Activated T-cell treated with anti-CD3 and anti-CD28 coated beads for 24 hours (primary cell): ENCODE data around the gene SERINC2.

Source experiments
- DNase-seq: peaks from one replicate; pipeline ENCODE4 v3.0.0-alpha.2; 2020; ENCODE audit warnings: low read depth

Gene SERINC2

DNA sequence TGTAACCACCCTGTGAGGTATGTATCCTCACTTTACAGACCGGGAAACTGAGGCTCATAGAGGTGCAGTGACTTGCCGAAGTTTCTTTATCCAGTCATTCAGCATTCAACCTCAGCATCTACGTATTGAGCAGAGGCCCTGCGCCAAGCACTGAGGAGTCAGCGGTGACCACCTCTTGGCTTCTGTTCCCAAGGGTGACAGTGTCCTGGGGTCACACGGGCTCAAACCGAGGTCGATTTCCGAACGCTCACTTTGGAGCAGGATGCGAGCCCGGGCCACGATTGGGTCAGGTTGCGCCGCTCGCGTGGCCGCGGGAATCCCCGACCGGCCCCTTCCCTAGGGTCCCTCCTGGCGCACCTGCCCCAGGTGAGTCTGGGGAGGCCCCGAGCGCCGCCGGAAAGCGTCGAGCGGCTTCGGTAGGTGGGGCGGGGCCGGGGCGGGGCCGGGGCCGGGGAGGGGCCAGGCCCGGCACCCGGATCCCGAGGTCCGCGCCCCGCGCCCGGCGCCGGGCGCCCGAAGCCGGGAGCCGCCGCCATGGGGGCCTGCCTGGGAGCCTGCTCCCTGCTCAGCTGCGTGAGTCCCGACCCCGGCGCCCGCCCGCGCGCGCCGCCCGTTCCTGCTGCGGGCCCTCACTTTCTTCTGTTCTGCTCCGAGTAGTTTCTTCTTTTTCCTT is at the start of gene SERINC2:
TSS of gene SERINC2 (plus strand) at position 482 of the 673 bp plus-strand sequence. CDS start at position 535, 53 bp downstream.
- no peak for DNase-seq

DNA sequence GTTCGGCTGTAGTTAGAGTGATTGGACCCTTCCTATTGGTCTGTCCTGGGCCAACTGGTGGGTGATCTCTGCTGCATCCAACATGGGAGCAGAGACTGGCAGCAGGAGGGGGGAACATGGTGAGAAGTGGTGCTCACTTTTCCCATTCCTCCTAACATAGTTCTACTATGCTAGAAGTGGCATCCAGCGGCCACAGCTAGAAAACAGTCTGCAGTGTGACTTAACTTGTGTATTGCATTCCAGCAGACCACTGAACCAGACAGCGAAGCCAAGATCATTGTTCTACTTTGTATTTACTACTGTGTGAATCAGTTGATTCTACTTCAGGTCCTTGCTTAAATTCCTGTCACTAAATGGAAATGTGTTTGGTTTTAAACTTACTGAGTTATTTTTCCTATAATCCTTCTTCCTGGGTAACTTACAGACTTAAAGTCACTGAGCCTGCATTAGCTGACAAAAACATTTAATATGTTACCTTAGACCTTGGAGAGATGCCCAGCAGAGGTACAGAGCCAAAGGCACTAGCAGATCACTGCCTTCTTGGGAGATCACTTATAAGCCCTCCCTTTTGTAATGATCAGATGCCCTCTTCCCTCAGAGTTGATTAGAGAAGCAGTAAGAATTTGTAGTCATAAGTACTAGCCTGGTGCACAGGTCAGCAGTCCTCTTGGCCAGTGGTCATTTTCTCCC is 48.3 kb upstream of the SERINC2 start:
- no peak for DNase-seq

DNA sequence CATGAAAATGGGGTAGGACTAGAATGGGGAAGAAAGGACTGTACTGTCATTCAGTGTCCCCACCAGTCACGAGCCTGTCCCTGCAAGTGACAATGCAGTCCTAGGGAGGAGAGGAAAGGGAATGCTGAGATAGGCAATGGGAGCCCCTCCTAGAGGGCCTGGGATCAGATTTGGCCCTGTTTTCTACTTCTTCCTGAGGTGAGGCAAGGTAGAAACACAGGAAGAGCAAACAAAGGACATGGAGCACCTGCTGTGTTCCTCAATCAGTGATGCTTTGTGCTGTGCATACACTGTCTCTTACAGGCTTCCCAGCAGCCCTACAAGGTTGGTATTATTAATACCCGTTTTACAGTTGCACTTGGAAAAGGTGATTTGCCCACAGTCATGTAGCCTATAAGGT is 46.2 kb upstream of the SERINC2 start:
- no peak for DNase-seq

DNA sequence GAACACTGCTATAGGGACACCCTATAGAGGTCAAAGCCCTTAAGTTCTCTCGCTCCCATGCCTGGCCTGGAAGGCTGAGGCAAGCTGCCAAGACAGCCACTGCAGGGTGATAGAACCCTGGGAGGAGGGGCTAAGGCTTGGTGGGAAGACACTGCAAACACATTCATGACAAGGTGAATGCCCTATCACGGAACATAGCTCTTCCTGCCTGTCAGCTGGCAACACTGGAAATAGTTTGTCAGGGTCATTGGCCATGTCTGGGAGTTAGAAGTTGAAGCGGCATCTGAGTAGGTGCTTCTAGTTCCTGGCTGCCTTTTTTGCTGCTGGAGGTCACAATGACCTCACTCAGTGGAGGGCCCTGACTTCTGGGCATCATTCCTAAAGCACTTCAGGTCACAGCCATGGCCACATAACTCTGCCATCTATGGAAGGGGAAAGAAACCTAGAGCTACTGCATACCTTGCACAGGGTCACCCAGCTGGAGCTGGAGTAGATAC is 44.4 kb upstream of the SERINC2 start:
- no peak for DNase-seq

DNA sequence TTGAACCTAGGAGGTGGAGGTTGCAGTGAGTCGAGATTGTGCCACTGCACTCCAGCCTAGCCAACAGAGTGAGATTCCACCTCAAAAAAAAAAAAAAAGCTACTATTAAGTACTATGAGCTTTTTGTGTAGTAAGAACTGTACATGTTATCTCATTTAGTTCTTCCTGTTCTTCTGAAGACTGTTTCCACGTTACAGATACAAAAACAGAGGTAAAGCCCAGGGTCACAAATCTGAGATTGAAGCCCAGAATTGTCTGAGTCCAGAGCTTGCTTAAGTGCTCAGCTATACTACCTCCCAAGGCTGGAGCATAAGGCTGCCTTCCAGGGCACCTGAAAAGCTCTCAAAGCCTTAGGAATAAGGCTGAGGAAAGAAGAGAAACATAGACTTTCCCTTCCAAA is 43.0 kb upstream of the SERINC2 start:
- no peak for DNase-seq

DNA sequence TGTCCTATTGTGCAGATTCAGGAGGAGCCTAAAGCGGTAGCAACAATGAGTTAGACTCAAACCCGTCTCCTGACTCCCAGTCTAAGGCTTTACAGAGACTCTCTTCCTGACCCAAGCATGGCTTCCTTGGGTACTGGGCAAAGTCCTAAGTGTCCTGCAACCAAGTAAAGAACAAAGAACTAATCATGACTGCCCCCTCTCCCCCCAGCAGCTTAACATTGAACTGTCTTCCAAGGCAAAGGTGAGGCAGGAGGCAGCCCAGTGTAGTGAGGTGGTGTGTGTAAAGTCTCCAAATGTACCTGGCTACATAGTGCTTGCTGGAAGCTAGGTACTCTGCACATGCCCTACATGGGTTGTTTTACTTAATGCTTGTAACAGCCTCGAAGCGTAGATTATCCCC is 42.4 kb upstream of the SERINC2 start:
- no peak for DNase-seq

DNA sequence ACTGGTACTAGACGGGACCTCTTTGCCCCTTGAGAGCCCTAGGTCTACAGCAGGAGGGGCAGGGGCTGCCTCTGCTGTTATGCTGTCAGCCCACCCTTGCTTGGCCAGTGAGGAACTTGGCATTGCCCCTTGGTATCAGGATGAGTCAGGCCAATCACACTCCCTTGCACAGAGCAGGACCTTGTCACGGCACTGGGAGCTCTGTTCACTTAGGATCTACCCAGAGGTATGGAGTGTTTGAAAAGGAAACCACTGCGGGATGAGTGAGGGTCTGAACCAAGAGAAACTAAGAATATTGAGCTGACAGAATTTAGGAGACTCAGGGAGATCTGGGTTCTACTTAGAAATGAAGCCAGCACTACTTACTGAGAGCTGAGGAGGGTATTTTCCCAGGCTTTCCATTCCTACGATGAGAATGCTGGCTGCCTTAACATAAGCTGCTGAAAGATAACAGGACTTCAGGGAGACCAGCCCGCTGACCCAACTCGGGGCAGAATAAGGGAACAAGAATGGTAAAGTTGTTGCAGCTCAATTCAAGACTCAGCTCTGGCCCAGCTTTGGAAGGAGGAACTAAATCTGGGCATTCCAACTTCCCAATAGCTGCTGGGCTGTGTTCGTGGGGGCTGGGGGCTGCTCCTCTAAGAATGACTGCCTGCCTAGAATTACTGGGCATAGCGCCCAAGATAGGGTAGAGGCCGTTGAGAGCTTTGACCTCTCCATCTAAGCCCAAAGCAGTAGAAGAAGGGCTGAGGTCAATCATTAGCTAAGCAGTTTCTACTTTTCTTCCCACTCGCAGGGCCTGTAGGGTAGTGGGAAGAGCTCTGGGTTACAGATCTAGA is 41.7 kb upstream of the SERINC2 start:
- DNase-seq, result no peak

DNA sequence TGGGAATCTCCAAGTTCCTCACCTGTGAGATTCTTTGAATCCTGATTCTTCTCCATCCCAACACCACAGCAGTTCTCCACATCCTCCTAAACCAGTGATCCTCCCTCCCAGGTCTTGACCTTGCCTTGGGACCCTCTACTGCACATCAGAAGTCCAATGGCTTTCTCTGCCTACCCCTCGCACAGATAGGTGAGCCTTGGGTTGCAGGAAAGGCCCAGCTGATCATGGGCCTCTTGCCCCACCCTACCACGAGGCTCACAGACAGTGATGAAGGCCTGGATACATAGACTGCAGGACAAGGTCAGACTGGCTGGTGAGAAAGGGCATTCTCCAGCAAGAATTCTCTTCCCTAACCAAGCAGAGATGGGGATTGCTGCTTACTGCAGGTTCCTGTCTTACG is 41.0 kb upstream of the SERINC2 start:
- no peak for DNase-seq

DNA sequence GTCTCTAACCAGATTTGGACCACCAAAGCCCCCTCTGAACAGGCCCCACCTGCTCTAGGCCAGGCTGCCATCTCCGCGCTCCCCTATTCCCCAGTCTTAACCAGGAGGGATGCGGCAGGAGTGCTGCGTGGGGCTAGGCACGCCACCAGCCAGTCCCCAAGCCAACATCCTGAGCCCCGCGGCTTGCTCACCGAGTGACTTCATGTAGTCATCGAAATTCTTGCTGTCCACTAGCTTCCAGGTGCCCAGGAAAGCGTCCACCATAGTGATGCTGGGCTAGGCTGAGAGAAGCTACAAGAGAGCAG is 40.3 kb upstream of the SERINC2 start:
- DNase-seq, result no peak

DNA sequence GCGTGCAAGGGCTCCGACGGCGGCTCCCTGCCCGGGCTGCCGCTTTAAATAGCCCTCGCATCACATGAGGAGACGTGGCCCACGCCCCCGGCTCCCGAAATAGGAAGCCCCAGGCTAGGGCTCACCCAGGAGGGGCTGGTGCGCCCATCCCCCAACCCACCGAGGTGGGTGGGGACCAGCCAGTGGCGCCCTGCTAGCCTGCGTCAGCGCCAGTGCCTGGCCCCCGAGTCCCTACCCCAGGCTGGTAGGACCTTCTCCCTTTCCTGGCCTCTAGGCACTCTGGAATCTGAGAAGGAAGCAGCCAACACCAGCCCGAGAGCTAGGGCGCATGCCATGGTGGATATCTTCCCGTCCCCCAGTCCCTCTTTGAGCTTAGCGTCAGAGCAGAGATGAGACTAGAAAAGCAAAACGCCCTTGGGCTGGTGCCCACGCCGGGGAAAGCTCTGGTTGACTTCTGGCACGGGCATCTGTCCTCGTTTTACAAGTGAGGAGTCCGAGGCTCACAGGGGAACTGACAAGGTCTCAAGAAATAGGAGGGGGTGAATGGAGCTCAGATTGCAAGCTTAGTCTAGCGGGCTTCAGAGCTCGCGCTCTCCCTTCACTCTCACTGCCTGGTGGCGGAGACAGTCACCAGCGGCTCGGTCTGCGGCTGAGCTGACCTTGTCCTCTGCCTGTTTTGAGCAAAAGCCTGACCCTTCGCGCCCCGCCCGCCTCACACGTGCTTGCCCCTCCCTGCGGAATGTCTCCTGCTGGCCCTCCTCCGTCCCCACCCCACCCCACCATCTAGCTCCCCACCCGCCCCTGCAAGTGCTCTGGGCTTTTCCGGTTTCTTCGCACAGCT is 39.7 kb upstream of the SERINC2 start, which contains the start of gene FABP3:
TSS of gene FABP3 (minus strand) at position 21 of the 841 bp plus-strand sequence. CDS start 62 bp downstream, outside the sequence.
- DNase-seq, result peak; percentile 1

DNA sequence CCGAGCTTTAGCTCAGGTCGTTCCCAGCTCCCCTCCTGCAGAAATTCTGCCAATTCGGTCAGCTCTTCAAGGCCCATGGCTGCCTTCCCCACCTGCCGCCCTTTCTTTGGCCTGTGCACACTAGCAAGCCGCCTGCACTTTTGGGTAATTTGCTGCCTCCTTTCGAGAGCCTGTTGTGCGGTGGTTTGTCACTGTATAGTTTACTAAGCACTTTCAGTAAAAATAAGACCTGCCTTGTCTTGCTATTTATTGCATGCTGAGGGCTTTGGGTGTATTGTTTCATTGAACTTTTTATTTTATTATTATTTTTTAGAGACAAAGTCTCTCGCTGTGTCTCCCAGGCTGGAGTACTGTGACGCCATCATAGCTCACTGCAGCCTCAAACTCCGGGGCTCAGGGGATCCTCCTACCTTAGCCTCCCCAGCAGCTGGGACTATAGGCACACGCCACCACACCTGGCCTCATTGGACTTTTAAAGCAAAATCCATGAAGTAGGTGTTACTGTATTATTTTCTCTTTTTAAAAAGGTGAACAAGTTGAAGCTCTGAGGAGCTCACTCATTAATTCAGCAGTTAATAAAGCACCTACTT is 39.0 kb upstream of the SERINC2 start:
- no peak for DNase-seq

DNA sequence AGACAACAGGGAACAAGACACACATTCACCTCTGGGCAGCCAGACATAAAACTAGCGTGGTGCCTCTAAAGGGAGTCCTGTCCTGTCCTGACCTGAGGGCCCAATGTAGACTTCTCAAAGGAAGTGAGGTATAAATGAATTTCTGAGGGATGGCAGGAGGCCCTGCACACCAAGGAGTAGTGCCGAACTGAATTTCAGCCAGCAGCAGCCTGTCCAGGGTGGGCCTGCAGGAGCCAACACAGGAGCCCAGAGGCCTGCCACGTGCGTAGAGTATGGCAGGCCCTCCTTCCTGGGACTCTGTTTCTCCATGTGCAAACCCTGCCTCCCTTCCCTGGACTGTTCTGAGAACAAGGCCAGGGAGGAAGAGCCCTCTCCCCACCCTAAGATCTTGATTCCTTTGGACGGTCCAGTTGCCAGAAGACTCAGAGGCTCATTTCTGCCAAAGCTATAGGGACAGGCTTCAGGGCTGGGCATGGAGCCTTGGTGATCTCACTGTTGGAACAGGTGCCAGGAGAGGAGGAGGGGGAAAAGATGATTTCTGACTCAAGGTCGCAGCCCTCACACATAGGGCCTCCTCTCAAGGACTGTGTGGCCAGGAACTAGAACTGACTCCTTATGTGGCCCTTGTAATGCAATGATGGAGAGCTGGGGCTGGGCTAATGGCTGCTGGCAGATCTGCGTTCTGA is 38.4 kb upstream of the SERINC2 start:
- DNase-seq, result no peak

DNA sequence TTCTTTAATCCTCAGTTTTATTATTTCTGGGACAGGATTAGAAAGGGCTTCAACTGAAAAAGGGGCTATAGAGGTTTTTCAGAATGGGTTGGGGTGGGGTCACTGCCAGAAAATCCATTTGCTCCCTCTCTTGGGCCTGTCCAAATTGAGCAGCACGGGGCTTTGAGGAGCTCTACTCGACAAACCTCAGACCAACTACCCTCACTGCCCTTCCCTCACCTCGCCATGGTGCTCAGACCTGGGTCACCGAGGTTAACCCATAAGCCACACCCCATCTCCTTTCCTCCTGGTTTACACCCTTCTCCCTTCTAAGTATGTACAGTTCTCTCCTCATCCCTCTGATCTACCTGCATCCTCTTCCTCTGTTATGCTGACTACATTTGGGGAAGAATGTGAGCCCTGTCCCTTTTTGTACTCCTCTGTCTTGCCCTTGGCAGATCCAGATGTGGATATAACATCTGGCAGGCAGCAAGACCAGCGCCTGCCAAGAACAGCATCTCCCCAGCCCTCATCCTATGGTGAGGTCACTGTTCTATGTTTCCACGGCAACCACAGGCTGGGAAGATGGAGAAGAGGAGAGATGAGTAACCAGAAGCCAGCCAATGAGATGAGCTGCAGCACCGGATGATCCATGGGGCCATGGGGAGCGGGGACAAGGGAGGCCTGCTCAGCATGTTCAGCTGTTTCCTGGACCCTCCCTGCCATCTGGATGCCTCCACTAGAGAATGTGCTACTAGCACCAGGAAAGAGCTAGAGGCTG is 36.5 kb upstream of the SERINC2 start:
- DNase-seq, result no peak

DNA sequence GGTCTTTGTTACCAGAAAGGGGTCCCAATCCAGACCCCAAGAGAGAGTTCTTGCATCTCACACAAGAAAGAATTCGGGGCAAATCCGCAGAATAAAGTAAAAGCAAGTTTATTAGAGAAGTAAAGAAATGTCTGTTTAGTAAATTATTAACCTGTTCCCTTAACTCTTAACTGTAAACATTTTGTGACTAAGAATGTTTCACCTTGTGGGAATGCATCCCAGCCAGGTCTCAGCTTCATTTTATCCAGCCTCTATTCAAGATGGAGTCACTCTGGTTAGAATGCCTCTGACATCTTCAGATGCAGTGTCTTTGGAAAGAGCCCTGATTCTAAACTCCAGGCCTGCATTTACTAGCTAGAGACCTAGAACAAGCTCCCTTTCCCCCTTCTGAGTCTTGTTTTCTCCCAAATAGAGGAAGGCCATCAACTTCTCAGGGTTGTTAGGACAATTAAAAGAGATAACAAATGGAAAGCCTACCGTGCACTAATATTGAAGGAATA is 35.6 kb upstream of the SERINC2 start:
- no peak for DNase-seq

DNA sequence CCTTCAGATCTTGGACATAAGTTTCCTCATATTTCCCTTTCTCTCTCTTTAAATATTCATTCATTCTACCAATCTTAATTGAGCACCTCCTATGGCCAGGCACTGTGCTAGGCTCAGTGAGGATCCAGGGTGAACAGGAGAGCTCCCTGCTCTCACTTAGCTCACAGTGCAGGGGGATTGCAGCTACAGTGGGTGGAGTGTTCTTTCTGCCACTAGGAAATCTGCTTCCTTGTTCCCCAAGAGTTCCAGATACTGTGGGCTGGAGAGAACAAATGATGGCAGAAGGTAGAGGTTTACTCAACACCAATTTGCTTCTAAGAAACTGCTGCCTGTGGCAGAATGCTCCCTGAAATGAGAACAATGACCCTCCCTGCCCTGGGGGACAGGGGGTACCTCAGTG is 35.0 kb upstream of the SERINC2 start:
- DNase-seq, result no peak

DNA sequence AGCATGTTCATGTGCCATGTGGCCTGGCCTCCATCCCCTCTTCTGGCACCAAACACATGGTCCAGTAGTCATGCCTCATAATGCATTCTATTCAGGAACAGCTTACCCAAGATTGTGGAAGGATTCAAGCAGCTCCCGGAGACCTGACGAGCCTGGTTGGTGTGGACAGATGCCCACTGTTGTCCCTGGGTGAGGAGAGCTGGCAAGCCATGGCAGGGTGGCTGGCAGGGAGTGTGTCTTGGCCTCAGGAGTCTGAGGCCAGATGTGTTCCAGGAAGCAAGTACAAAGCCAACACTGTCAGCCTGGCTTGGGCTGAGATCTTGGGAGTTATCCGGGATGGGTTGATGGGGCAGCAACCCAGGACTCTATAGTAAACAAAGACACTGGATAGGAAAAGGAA is 32.8 kb upstream of the SERINC2 start:
- no peak for DNase-seq

DNA sequence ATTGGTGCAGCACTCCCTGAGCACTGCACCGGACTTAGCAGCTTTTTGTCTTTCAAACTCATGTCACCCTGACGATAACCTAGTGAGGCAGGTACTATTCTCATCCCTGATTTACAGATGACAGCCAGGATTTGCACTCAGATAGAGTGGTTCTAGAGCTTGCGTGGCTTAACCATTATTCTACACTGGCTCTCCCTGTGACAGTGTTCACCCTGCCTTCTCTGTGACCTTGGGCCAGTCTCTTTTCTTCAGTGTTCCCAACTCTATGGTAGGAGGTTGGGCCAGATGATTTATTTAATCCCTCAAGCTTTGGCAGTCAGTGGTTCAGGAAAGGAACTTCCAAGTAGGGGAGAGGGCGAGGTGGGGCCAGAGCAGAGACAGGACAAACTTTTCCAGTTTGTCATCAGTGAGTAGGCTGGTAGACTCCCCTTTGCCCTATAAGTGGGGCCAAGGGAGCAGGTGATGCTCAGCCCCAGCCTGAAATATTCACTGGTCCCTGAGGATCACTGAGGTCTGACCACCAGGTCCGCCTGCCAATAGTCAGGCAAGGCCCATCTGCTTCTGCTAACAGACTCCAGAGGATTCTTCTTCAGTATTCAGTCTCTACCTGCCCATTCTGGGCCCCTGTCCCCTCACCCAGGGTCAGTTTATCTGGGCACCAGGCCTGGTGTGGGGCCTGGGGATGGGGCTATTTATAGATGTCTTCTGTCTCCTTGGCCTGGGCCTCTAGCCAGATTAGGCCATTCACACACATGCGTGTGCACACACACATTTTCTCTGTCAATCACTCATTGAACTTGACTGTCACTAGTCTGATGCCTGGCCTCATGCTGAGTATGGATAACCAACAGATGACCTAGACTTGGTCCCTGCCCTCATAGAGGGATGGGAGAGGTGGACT is 31.4 kb upstream of the SERINC2 start:
- no peak for DNase-seq

DNA sequence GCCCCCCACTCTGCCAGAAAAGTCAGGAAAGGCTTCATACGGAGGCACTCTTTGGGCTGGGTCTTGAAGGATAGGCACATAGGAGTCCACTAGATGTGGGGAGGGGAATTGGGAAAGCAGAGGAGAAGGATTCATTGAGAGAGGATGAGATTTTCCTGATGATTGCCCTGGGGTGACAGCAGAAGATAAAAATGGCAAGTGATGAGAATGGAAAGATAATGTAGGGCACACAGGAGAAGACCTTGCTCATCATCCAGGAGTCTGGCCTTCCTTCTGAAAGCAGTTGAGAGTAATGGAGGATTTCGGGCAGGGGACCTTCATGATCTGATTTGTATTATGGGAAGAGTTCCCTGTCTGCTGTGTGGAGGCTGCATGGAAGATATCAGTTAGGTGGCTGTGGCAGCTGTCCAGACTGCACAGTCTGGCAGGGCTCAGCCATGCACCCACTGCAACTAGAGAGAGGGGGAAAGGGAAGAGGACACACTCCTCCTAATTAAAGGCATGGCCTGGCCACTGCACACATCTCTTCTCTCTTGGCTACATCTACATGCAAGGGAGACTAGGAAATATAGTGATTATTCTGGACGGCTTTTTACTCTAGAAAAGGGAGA is 30.5 kb upstream of the SERINC2 start:
- DNase-seq, result no peak
